Caco-2 (cell line): ENCODE measurements around the gene TPRG1L. TPM values are rescaled to one million over a fixed set of nuclear protein-coding genes. Genes with fewer than 3 reads are reported as not detected.

Experiments used
- BruUV-seq: library from RNA; stranded (reverse); fragments of 400-500 nt; replicated peaks from 2 replicates; lab custom pipeline; 2021; lab: Mats Ljungman, UMichigan
- CTCF ChIA-PET: fragments of 300-600 bp; sonication (Branson Sonifier 250); formaldehyde crosslinking; loops from one replicate; lab custom pipeline; 2022; ENCODE audit warnings: antibody characterized with exemption; lab: Charles Lee
- POLR2A ChIA-PET: fragments of 300-600 bp; sonication (Branson Sonifier 250); formaldehyde crosslinking; loops from one replicate; lab custom pipeline; 2022; ENCODE audit warnings: antibody characterized with exemption; lab: Charles Lee
- DNase-seq, 2 experiments: peaks; one replicate each; pipeline versions ENCODE4 v3.0.0 to v3.0.0-alpha.2; 2020 to 2022
- H3K27me3 ChIP-seq: replicated peaks from 2 replicates; pipeline ENCODE4 v1.6.0; 2011; ENCODE audit warnings: low read length; ENCODE audit not compliant: control insufficient read depth, insufficient read depth
- H3K36me3 ChIP-seq: 2 replicates; pipeline ENCODE4 v1.5.1; 2011; ENCODE audit warnings: low read length; ENCODE audit not compliant: control insufficient read depth, insufficient read depth
- H3K4me1 ChIP-seq: fragments of 250-450 bp; sonication (Bioruptor Pico); 2 replicates; pipeline ENCODE4 v1.5.1; 2020; ENCODE audit warnings: mild to moderate bottlenecking
- H3K4me3 ChIP-seq: 2 replicates; pipeline ENCODE4 v1.5.1; 2011; ENCODE audit warnings: low read depth, mild to moderate bottlenecking, control low read depth, low read length
- H3K9me3 ChIP-seq: fragments of 250-450 bp; sonication (Bioruptor Pico); 2 replicates; pipeline ENCODE4 v1.5.1; 2020; ENCODE audit warnings: mild to moderate bottlenecking, moderate library complexity
- H3K27ac Mint-ChIP-seq: one replicate; pipeline ENCODE4 v1.8.0; 2022; ENCODE audit warnings: mixed read lengths; ENCODE audit not compliant: unreplicated experiment
- H3K27me3 Mint-ChIP-seq: one replicate; pipeline ENCODE4 v1.8.0; 2022; ENCODE audit warnings: mixed read lengths; ENCODE audit not compliant: insufficient read depth, unreplicated experiment
- H3K36me3 Mint-ChIP-seq: one replicate; pipeline ENCODE4 v1.8.0; 2022; ENCODE audit warnings: mild to moderate bottlenecking, mixed read lengths; ENCODE audit not compliant: insufficient read depth, unreplicated experiment
- H3K4me1 Mint-ChIP-seq: one replicate; pipeline ENCODE4 v1.8.0; 2022; ENCODE audit warnings: low read depth, mixed read lengths; ENCODE audit not compliant: unreplicated experiment
- H3K4me3 Mint-ChIP-seq: one replicate; pipeline ENCODE4 v1.8.0; 2022; ENCODE audit warnings: mild to moderate bottlenecking, moderate library complexity, mixed read lengths; ENCODE audit not compliant: unreplicated experiment
- H3K9me3 Mint-ChIP-seq: one replicate; pipeline ENCODE4 v1.8.0; 2022; ENCODE audit warnings: mixed read lengths; ENCODE audit not compliant: unreplicated experiment
- CTCF ChIP-seq, 2 experiments: fragments of 200-600 bp in 1 of 2; IDR thresholded peaks; 1 replicate in 1 of 2; 2 replicates in 1 of 2; pipeline versions ENCODE4 v1.5.1 to v1.8.0; 2011 to 2022; ENCODE audit warnings: antibody characterized with exemption in 1 of 2, control low read depth in 1 of 2, inconsistent platforms in 1 of 2, low read depth in 1 of 2, low read length in 1 of 2, mild to moderate bottlenecking in 1 of 2, moderate library complexity in 1 of 2; ENCODE audit not compliant: insufficient read depth in 1 of 2, severe bottlenecking in 1 of 2, unreplicated experiment in 1 of 2
- intact Hi-C: fragments of 100-400 bp; cut with micrococcal nuclease; formaldehyde crosslinking; loops from one replicate; pipeline ENCODE4 v1.10.0; 2022; ENCODE audit not compliant: unreplicated experiment
- total RNA-seq: library from RNA; stranded (reverse); gene quantifications from 2 replicates; pipeline ENCODE4 v1.2.3, GENCODE V29; 2022

The TPRG1L gene
- total RNA-seq, 1 experiment from 2014 or later = 43.9 TPM

- Mint-ChIP-seq H3K4me3 (no peak overlapping the region), H3K36me3 (peaks cover 18% of the 10 kb centered on the region), H3K27me3 (no peaks in the 10 kb centered on the region), H3K9me3 (no peaks in the 10 kb centered on the region), H3K27ac (no peak overlapping the region), H3K4me1 (no peaks in the 10 kb centered on the region)
- H3K4me3 ChIP-seq = no peak overlapping the region
- intact Hi-C loops = no loop called here
- no TSS peak for BruUV-seq
- H3K36me3 ChIP-seq = no peaks in the 10 kb centered on the region; the same call in 1 of the 2 replicates
- no peaks in the 10 kb centered on the region for H3K9me3 ChIP-seq
- H3K27me3 ChIP-seq = no peaks in the 10 kb centered on the region
- H3K4me1 ChIP-seq = peaks cover 4% of the 10 kb centered on the region; the same call in 1 of the 2 replicates
- CTCF ChIA-PET = no interaction called here
- TF ChIP-seq CTCF (IDR thresholded peaks at IDR 0.05; ENCODE audit: insufficient read depth in 1 of 2, low read depth in 1 of 2, low read length in 1 of 2, severe bottlenecking in 1 of 2, unreplicated experiment in 1 of 2) = no peak
- no peak for DNase-seq
- POLR2A ChIA-PET = no interaction called here
Measured at GRCh38 chr1:3646596-3646995, 21.8 kb downstream of the TPRG1L start.

GRCh38 chr1:3649342-3650247 lies 24.8 kb downstream of the TPRG1L start, which contains the start of gene WRAP73:
TSS of gene WRAP73 (minus strand) at chr1:3650103. CDS start at chr1:3649999, 104 bp downstream.
- no peaks in the 10 kb centered on the region for H3K4me1 Mint-ChIP-seq
- DNase-seq = peak; percentile 84 to 86
- H3K27ac Mint-ChIP-seq = no peak within 1 kb of the TSS
- peak within 1 kb of the TSS; percentile 72 for H3K4me3 Mint-ChIP-seq
- POLR2A ChIA-PET = no interaction called here
- CTCF ChIA-PET = interaction anchor here (1.8 kb wide), 1 partner anchor 196 kb away, joined by 6 read pairs; no protein-coding TSS in a partner anchor
- H3K36me3 Mint-ChIP-seq = peaks cover 10% of the 10 kb centered on the region
- H3K27me3 ChIP-seq = no peaks in the 10 kb centered on the region
- peak in 1 of 2 experiments; percentile 23 for TF ChIP-seq CTCF (IDR thresholded peaks at IDR 0.05; ENCODE audit: insufficient read depth in 1 of 2, low read depth in 1 of 2, low read length in 1 of 2, severe bottlenecking in 1 of 2, unreplicated experiment in 1 of 2)
- H3K27me3 Mint-ChIP-seq = no peaks in the 10 kb centered on the region
- no peaks in the 10 kb centered on the region for H3K9me3 Mint-ChIP-seq
- H3K9me3 ChIP-seq = no peaks in the 10 kb centered on the region
- H3K36me3 ChIP-seq = no peaks in the 10 kb centered on the region
- peaks cover 9% of the 10 kb centered on the region; the same call in 1 of the 2 replicates for H3K4me1 ChIP-seq
- BruUV-seq = no TSS peak
- peak within 1 kb of the TSS; percentile 64 for H3K4me3 ChIP-seq
- intact Hi-C loops = no loop called here

- peaks cover 9% of the 10 kb centered on the region; the same call in 1 of the 2 replicates for H3K4me1 ChIP-seq
- Mint-ChIP-seq H3K9me3 (no peaks in the 10 kb centered on the region), H3K27ac (no peak overlapping the region), H3K36me3 (peaks cover 10% of the 10 kb centered on the region), H3K4me3 (peak overlapping the region; percentile 72), H3K4me1 (no peaks in the 10 kb centered on the region), H3K27me3 (no peaks in the 10 kb centered on the region)
- BruUV-seq = no TSS peak
- H3K4me3 ChIP-seq = no peak overlapping the region
- ChIA-PET CTCF (no interaction called here), POLR2A (no interaction called here)
- no peaks in the 10 kb centered on the region for H3K36me3 ChIP-seq
- intact Hi-C loops = no loop called here
- DNase-seq = no peak
- no peak for TF ChIP-seq CTCF (IDR thresholded peaks at IDR 0.05; ENCODE audit: insufficient read depth in 1 of 2, low read depth in 1 of 2, low read length in 1 of 2, severe bottlenecking in 1 of 2, unreplicated experiment in 1 of 2)
- H3K9me3 ChIP-seq = no peaks in the 10 kb centered on the region
- H3K27me3 ChIP-seq = no peaks in the 10 kb centered on the region
Measured at GRCh38 chr1:3650248-3651025, 25.6 kb downstream of the TPRG1L start.
